HG03457 (cell line): ENCODE measurements around the gene PTRHD1.
A peak's percentile ranks its signal among the peaks of the same experiment; 100 is the strongest.

Experiments used
- ATAC-seq: cut with Tn5 transposase; IDR thresholded peaks from one replicate; pipeline ENCODE4 v1.9.1; 2021; ENCODE audit warnings: moderate number of reproducible peaks; ENCODE audit not compliant: unreplicated experiment

PTRHD1 gene

DNA sequence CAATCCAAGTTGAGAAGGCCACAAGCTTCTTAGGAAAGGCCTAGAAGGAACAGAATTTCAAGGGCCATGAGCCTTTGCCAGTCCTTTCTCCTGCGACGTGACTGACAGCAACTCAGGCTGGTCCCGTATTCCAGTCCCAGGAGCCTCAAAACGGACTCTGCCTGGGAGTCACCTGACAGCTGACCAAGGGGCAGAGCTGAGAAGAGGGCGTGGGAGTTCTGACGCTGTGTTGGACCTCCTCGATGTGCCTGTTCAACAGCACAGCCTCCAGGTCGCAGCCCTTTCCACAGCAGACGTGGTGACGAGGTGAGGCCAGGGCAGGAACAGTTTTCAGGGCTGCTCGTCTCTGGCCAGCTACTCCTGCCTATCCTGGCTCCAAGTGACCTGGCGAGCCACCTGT lies 37.6 kb upstream of the PTRHD1 start:
- ATAC-seq: no peak

DNA sequence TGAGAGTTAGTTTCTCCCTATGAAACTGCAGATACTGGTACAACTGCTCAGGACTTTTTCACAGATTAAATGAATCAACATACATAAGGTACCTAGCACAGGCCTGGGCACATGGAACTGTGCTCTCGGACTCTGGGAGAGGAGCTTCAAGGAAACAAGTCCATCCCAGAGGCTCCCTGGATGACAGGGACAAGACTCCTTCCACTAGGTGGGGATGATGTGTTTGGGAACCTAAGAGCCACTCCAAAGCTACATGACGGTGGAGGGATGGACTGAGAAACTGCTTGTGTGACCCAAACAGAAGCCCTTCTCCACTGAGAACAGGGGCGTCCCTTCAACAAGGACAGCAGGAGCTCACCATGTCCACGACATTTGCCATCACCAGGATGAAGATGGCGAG lies 37.2 kb upstream of the PTRHD1 start:
- no peak for ATAC-seq

DNA sequence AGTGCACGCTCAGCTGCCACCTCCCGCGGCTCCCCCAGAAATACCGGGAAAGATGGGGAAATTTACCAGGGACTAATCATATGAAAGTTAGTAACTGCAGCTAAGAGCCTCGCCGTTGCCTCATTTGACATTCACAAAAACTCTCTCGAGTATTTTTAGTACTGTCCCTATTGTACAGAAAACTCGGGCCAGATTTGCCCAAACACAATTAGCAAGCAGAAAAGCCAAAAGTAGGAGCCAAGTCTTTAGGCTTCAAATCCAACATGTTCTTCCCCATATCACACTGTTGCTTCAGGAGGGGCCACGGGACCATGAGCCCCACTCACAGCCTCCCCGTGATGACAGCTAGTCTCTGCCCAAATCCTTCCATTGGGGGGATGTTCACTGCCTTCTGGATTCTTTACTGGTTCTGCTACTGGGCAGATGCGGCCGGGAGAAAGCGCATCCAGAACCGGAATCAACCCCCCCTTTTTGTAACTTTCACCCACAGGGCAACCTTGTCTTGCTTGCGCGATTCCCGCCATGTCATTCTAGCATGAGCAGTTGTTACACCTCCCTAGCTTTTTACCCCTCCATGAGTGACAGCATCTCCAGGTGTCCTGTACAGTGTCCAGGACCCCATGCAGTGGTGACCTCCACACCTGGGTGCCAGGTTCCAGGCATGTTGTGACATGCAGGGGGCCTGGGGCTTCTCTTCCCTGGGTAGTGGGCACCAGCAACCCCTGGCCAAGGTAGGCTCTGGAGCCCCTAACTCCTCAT lies 35.2 kb upstream of the PTRHD1 start:
- no peak for ATAC-seq

DNA sequence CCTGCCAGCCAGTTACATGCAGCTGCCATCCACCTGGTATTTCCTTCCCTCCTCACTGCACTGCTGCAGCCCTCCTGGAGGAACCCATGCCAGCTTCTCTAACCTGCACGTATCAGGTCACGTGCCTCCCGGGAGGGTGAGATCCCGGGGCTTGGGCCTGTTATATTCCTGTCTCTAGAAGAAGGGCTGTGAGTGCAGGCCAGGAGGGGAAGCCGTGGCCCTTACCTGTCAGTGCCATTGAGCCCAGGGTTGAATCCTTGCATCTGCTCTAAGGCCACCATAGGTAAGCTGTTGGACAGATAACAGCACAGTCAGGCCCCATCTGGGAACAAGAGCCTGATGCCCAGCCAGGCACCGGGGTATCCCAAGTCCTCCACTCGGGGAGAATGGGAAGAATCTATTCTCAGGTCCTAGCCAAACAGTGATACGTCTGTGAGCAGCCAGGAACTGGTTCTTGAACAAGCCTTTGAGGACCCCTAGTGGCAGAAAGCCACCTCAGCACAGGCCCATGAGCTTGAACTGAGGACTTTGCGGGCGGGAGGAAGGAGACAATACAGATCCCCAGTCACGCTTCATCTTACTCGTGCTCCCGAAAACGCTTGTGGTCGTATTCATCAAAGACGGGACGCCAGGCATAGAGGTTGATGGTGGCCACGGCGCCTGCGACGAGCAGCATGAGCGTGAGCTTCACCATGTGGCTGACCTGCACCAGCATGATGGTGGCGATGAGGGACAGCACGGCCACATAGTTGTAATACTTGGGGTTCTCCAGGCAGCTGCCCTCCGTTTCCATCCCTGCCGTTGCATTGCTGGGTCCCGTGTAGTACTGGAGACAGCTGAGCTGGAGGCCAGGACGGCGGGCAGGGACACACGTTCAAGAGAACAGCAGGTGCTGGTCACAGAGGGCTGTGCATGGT lies 34.4 kb upstream of the PTRHD1 start:
- ATAC-seq: peak; percentile 61

DNA sequence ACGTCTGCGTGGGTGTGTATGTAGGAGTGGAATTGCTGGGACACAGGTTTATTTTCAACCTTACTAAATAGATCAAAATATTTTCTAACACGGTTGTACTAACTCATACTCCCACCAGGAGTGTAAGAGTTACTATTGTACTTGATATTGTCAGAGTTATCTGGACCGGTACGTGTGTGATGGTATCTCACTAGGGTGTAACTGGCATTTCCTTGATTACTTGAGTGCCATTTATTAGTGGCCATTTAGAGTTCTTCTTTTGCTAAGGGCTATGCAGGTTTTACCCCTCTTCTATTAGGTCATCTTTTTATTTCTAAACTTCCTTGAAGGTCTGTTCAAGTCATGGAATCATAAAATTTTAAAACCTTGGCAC lies 33.6 kb upstream of the PTRHD1 start:
- ATAC-seq: no peak

DNA sequence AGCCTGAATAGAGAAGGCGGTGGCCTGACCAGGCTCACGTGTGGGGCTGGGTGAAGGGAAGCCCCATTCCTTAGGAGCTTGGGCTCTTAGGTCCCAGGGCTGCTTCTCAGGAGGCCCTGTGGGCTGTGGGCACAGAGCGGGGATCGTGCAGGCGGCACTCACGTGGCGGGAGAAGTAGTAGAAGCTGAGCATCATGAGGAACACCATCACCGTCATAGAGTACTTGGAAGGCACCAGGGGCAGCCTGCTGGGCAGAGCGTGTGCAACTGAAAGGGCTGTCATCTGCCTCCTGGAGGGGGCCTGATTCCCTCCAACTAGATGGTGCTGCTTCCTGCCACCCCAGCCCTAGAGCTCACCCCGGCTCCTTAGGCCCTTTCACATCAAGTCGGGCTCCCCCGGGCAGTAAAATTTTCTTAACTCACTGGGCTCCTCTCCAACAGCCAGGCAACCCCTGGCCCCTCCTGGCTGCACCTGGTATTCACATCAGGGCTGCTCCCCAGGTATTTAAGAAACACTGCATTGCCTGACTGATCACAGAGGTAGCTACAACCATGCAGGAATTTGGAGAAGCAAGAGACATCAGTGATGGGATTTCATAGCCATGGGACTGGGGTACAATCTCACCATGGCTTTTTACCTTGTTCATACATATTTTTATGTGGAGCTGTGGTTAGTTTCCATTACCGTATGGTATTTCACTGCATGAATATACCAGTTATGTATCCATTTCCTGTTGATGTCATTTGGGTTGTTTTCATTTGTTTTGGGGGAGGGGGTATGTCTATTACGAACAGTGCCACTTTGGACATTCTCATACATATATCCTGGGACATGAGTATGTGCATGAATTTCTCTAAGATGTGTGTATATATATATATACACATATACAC lies 32.9 kb upstream of the PTRHD1 start:
- ATAC-seq: no peak

DNA sequence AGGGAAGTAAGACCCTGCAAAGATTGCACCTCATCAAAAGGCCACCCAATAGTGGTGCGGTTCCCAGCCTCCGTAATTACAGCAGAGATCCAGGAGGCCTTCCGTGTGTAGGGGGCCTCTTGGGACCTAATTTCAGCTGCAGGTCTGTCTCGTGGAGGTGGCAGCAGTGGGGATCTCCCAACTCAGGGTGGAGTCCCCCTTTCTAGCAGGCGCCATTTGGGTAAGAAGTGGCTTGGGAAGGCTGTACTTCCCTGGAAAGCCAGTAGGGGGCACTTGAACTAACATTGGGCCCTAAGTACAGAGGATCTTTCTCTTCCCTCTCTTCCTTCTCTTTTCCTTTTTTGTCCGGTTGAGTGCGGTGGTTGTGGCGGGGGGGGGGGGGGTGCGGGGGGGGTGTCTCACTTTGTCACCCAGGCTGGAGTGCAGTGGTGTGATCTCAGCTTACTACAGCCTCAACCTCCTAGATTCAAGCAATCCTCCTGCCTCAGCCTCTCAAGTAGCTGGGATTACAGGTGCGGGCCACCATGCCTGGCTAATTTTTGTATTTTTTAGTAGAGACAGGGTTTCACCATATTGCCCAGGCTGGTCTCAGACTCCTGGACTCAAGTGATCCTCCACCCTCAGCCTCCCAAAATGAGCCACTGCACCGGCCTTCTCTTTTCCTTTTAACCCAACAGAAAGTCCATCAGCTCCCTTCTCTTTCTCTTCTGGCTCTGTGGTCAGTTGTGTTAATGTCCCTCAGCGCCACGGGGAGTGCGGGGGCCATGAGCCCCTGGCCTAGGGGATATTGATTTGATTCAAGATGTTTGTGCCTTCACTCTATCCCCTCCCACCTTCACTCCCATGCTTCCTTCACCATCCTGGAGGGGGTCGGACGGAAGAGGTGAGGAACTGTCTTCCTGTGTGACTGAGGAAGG lies 32.0 kb upstream of the PTRHD1 start:
- ATAC-seq: no peak

DNA sequence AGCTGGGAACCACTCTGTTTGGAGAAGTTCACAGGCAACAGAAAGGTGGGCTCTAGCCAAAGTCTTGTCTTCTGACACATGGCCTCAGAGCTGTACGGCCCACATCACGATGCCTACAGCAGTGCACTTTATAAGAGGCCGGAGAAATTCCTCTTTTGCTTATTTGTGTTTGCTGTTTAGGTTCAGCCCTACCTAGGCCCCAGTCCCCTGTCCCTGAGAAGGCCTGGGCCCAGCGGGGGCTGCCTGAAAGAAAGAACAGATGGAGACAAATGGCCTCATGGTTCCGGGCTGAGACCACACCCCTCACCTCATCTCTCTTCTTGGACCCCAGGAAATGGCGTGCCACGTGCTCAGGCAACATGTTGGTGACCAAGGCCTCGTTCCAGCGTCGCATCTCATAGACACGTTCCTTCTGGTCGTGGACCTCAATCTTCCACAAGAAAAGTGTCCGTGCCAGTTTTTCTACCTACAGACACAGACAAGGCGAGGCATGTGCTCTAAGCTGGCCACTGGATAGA lies 30.9 kb upstream of the PTRHD1 start:
- ATAC-seq: no peak

DNA sequence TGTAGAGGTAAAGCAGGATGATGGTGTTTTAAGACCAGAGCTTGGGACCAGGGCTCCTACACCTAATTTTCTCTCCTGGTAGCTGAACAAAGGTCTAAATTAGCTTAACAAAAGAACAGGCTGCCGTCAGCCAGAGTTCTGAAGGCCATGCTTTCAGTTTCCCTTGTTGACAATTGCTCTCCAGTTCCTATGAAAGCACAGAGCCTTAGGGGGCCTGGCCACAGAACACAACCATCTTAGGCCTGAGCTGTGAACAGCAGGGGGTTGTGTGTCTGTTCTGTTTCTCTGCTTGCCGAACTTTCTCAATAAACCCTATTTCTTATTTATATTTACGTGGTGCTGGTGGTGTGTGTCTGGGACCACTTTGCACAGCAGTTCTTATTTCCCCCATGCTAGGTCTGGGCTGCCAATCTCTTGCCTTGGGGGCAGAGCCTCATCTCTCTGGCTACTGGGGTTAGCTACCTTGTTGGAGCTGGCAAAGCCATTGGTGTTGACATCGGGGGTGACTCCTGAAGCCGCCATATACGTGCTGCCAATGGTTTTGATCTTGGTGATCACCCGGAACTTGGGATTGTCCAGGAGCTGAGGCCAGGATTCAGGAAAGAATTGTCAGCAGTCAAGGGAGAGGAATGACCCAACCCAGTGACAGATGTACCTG lies 29.0 kb upstream of the PTRHD1 start:
- ATAC-seq: no peak

DNA sequence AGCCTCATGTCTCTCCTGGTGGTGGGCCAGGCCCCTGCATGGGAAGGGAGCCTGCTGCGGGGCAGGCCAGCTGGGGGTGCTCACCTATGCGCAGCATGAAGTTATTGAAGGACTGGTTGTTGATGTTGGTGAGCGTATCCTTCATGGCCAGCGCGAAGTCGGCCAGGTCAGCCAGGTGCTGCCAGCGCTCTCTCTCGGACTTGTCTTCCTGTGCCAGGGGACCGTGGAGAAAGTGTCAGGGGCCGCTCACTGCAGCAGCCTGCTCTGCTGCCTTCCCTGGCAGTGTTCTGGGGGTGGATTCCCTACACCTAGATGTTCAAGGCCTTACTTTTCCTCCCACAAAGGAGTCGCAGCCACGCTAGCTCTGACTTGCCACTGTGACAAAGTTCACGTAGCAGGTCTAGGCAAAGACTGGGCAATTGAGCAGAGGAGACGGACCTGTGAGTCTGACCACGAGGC lies 28.3 kb upstream of the PTRHD1 start:
- no peak for ATAC-seq

DNA sequence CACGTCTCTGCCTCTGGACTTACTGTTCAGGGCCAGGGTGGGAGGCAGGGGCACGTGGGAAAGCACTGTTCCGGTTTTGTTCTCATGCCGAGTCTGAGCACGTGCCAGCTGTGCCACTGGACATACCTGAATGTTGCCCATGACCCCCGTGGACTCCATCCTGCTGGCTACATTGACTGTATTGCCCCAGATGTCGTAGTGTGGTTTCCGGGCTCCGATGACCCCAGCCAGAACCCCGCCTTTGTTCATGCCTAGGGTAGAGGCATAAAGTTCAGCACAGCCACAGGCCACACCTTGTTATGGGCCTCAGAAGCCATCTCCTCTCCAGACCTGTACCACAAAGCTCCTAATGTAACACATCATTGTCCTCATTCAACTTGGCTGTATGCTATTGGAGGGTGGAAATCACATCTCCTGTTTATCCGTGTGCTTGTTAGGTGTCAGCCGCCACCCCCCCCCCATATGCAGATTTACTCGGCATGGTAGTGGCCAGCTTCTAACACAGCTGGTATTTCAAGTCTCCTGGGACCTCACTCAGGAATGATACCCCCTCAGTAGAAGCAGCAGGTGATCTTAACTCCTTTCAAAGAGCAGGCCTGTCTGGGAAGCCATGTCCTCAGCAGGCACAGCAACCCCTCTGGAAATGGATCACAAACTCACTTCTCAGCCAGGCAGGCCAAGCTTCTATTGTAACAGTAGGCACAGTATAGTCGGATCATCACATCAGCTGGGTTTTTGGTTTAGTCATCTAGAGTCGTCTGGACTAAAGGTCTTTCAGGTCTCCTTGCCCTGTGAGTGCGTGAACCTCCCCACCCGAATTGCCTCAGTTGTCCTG lies 27.6 kb upstream of the PTRHD1 start:
- ATAC-seq: no peak

DNA sequence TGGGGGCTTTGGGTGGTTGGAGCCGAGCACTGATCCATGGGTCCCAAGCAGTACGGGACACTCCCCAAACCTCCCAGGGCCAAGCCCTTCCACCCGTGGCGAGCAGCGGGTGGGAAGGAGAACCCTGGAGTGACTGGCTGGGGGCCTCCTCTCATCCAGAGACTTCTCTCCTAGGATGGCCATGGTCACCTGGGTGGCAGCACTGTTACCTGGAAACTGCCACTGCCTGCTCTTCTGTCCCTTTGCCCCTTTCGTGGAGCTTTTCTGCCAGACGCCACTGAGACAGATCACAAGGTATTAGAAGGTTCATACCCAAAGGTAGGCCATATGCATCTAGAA lies 27.0 kb upstream of the PTRHD1 start:
- ATAC-seq: no peak

DNA sequence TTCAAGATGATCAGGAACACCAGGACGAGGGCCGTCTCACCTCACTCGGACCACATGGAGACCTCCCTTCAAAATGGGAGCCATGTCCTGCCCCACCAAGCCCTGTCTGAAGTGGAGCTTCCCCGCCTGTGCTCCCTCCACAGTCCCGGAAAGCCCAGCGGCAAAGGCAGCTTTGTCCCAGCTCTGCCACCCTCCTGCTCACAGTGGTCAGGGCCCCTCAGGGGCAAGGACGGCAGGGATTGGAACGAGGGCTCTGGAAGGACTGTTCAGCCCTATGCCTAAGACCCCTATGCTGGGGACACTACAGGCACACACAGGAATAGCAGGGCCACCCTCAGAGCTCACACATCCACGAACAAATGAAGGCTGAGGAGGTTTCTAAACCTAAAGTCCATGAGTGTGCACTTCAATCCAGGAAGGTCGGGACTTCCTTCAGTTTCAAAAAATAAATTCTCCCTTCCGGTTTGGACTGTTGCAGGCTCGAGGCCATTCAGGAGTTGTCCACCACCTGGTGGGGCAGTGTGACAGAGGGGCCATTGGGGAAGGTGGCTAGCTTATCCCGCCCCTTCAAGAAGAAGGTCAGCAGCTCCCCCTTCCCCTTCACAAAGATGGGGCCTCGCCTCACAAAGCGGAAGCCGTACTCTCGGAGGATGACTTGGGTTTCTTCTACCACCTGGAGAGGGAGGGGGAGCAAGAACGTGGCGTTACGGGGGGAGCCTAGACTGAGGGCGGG lies 26.4 kb upstream of the PTRHD1 start:
- no peak for ATAC-seq

DNA sequence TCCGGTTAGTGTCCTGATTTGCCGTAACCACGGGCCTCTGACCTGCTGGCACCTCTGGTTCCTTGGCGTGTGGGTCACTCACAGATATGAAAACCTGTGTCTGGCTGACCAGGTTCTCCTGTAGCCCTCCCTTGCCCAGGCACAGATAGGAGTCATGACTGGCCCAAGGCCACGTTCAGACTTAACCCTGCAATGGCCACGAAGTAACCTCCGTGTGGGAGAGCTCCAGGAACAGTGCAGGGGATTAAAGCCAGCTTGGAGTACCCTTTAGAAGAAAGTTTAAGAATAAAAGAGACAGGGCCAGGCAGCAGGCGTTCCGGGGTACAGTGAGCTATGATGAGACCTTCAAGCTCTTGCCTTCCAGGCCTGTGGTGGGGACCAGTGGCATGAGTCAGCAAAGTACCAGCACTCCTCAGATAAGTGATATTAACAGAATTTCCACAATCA lies 25.6 kb upstream of the PTRHD1 start:
- ATAC-seq: no peak

DNA sequence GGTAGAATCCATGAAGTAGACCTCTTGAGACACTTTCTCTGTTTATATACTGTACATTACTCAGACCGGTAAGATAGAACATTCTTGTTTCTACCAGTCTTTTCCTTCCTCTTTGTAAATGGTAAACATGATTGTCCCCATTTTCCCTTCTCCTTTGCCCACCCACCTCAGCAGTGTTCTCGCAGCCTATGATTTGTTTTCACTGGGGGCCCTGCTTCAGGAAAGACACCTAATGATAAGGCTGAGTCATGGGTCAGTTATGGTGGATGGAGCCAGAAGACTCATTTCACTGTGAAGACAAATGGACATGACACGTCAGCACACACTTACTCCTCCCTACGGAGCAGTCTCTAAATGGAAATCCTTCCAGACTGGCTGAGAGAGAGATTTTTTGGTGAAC lies 23.7 kb upstream of the PTRHD1 start:
- ATAC-seq: no peak

DNA sequence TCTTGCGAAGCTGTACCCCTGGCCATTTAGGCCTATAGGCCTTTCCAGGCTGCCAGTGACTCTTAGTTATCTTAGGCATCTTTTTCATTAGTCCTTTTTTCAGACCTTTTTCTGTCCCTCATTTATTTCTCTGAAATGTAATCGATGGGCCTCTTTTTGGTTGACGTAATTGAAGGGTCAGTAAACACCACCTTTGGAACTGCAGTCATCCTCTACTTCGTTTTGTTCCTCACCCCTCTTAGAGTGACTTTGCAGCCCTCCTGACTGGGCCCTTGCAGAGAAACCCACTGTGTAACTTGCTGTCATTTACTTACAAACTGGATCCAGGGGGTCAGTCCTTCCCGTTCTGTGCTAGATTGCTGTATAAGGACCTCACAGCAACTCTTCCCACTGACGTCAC lies 23.2 kb upstream of the PTRHD1 start:
- ATAC-seq: no peak

DNA sequence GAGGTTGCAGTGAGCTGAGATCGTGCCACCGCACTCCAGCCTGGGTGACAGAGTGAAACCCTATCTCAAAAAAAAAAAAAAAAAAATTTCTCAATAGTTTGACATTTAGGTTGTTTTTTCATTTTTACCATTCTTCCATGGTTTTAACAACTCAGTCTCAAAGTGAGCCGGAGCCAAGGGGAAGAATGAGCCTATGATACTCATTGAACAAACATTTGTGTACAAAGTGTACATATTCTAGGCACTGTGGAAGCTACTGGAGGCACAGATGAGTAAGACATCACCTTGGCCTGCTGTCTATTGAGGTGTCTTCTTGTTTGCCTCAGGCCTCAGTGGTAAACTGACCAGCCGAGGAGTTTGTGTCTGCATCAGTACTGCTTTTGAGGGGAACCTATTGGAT lies 22.0 kb upstream of the PTRHD1 start:
- no peak for ATAC-seq

DNA sequence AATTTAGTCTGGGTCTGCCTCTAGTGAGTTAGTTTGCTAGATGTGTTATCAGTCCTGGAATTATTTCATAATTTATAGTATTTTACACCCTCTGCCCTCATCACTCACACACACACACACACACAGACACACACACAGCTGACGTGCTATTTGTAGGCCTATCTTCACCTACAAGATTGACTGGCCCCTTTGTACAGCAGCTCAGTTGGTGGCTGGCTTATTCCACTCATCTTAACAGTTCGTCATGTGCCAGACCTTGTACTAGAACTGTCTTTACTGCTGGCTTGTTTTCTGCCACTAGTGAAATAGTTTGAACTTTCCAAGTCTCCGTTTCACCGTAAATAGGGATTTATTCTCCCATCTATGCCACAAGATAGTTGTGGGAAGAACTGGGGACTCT lies 21.3 kb upstream of the PTRHD1 start:
- no peak for ATAC-seq
